ENCODE results near the gene NEK9.

Gene NEK9

GRCh38 chr14:75042035-75042434 lies 84.8 kb downstream of the NEK9 start:
- no peak for DNase-seq
- Histone ChIP-seq H3K4me2 (ENCODE audit: low read depth, low read length) (no peak overlapping the region), H3K9me3 (replicated peaks; ENCODE audit: insufficient read depth, low read length) (no peaks in the 10 kb centered on the region)

GRCh38 chr14:75041613-75042012 lies 85.2 kb downstream of the NEK9 start:
- no peaks in the 10 kb centered on the region for H3K27me3 ChIP-seq (replicated peaks; ENCODE audit: insufficient read depth, low read length)
- H3K9me3 ChIP-seq (replicated peaks; ENCODE audit: insufficient read depth, low read length): no peaks in the 10 kb centered on the region
- no peak overlapping the region for H3K4me3 ChIP-seq (ENCODE audit: low read length)
- no peak overlapping the region for H2AFZ ChIP-seq (ENCODE audit: low read length)
- no peak overlapping the region for H3K27ac ChIP-seq (ENCODE audit: low read length)
- H3K9me2 ChIP-seq (replicated peaks; ENCODE audit: insufficient read depth, low read length): no peaks in the 10 kb centered on the region
- no peak overlapping the region for H3K4me2 ChIP-seq (ENCODE audit: low read depth, low read length)
- no peaks in the 10 kb centered on the region for H3K4me1 ChIP-seq (ENCODE audit: low read length)
- TF ChIP-seq EZH2phosphoT487 (IDR thresholded peaks at IDR 0.05; ENCODE audit: low read length): no peak
- TF ChIP-seq CTCF (IDR thresholded peaks at IDR 0.05; ENCODE audit: low read length): no peak
- TF ChIP-seq EZH2 (optimal IDR thresholded peaks at IDR 0.05; ENCODE audit: low read depth, low read length): no peak
- no peaks in the 10 kb centered on the region for H3K36me3 ChIP-seq (replicated peaks; ENCODE audit: insufficient read depth, low read length)
- no peak overlapping the region for H3K9ac ChIP-seq (ENCODE audit: low read length)
- no peaks in the 10 kb centered on the region for H3F3A ChIP-seq (ENCODE audit: insufficient read depth, low read length)
- no peaks in the 10 kb centered on the region for H4K20me1 ChIP-seq (ENCODE audit: insufficient read depth, low read length)
- DNase-seq: no peak
- H3K79me2 ChIP-seq (ENCODE audit: low read length): no peaks in the 10 kb centered on the region

More at GRCh38 chr14:75042035-75042434, 84.8 kb downstream of the NEK9 start:
- Histone ChIP-seq H3F3A (ENCODE audit: insufficient read depth, low read length) (no peaks in the 10 kb centered on the region), H2AFZ (ENCODE audit: low read length) (no peak overlapping the region), H3K27me3 (replicated peaks; ENCODE audit: insufficient read depth, low read length) (no peaks in the 10 kb centered on the region), H3K27ac (ENCODE audit: low read length) (no peak overlapping the region), H3K4me1 (ENCODE audit: low read length) (no peaks in the 10 kb centered on the region), H3K9me2 (replicated peaks; ENCODE audit: insufficient read depth, low read length) (no peaks in the 10 kb centered on the region), H3K36me3 (replicated peaks; ENCODE audit: insufficient read depth, low read length) (no peaks in the 10 kb centered on the region), H4K20me1 (ENCODE audit: insufficient read depth, low read length) (no peaks in the 10 kb centered on the region), H3K9ac (ENCODE audit: low read length) (no peak overlapping the region), H3K79me2 (ENCODE audit: low read length) (no peaks in the 10 kb centered on the region), H3K4me3 (ENCODE audit: low read length) (no peak overlapping the region)
- TF ChIP-seq EZH2phosphoT487 (IDR thresholded peaks at IDR 0.05; ENCODE audit: low read length): no peak
- no peak for TF ChIP-seq CTCF (IDR thresholded peaks at IDR 0.05; ENCODE audit: low read length)
- no peak for TF ChIP-seq EZH2 (optimal IDR thresholded peaks at IDR 0.05; ENCODE audit: low read depth, low read length)

GRCh38 chr14:75040959-75041358 lies 85.9 kb downstream of the NEK9 start:
- Histone ChIP-seq H3K9ac (ENCODE audit: low read length) (no peak overlapping the region), H3K79me2 (ENCODE audit: low read length) (no peaks in the 10 kb centered on the region), H3K27ac (ENCODE audit: low read length) (no peak overlapping the region), H3K9me2 (replicated peaks; ENCODE audit: insufficient read depth, low read length) (no peaks in the 10 kb centered on the region), H3K27me3 (replicated peaks; ENCODE audit: insufficient read depth, low read length) (no peaks in the 10 kb centered on the region), H3K36me3 (replicated peaks; ENCODE audit: insufficient read depth, low read length) (no peaks in the 10 kb centered on the region), H3K4me3 (ENCODE audit: low read length) (no peak overlapping the region), H3K4me1 (ENCODE audit: low read length) (no peaks in the 10 kb centered on the region), H3K9me3 (replicated peaks; ENCODE audit: insufficient read depth, low read length) (no peaks in the 10 kb centered on the region), H2AFZ (ENCODE audit: low read length) (no peak overlapping the region), H4K20me1 (ENCODE audit: insufficient read depth, low read length) (no peaks in the 10 kb centered on the region), H3F3A (ENCODE audit: insufficient read depth, low read length) (no peaks in the 10 kb centered on the region), H3K4me2 (ENCODE audit: low read depth, low read length) (no peak overlapping the region)
- DNase-seq: no peak
- TF ChIP-seq CTCF (IDR thresholded peaks at IDR 0.05; ENCODE audit: low read length) (no peak), EZH2 (optimal IDR thresholded peaks at IDR 0.05; ENCODE audit: low read depth, low read length) (no peak), EZH2phosphoT487 (IDR thresholded peaks at IDR 0.05; ENCODE audit: low read length) (no peak)

Data from MM.1S (cell line).